Endothelial cell of umbilical vein (primary cell): Measurements from ENCODE around the gene ADAMTSL5.
"Not testable (repeated sequence)": the region's sequence is repeated elsewhere in the genome, so short reads cannot be mapped to it uniquely, and the experiment has no call there.

Experiments used
- CTCF ChIP-seq, 2 donors: IDR thresholded peaks; 1 replicate in 1 of 2; 2 replicates in 1 of 2; pipeline ENCODE4 v1.5.1; 2011; ENCODE audit warnings: low read length in 2 of 2, mild to moderate bottlenecking in 2 of 2, moderate library complexity in 2 of 2, control low read depth in 1 of 2, inconsistent platforms in 1 of 2, low read depth in 1 of 2; ENCODE audit not compliant: insufficient read depth in 1 of 2; ENCODE audit errors: extremely low read depth in 1 of 2
- MAX ChIP-seq: IDR thresholded peaks from 2 replicates; pipeline ENCODE4 v1.6.1; 2011; ENCODE audit not compliant: insufficient read depth, insufficient read length
- MYC ChIP-seq: IDR thresholded peaks from one replicate; pipeline ENCODE4 v1.6.1; 2011; ENCODE audit warnings: mild to moderate bottlenecking, low read depth, low read length

GRCh38 chr19:1477056-1477455 is 35.8 kb downstream of the ADAMTSL5 start:
- TF ChIP-seq MAX; CTCF (IDR thresholded peaks at IDR 0.05; ENCODE audit: extremely low read depth in 1 of 2, insufficient read depth in 1 of 2, low read depth in 1 of 2, low read length in 2 of 2); MYC: not testable (repeated sequence)
